ENCODE data around the gene CLCA4.

DNA sequence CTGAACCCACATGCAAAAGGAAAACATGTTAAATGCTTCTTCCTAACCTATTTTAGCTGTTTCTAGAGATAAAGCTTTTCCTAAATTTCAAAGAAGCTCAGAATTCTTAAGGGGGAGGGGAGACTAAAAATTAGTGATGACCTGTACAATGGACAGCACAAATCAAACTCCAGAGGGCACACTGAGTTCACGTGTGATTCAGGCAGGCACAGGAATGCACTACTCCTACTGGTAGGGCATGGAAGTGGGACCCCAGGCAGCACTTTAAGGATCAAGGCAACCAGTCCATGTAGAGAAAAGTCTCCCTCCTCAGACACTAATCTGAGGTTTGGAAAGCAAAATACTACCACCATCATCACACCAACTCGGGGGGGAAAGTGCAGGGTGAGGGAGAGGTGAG lies 31.3 kb upstream of the CLCA4 start:
- TF ChIP-seq, protein P1, sequence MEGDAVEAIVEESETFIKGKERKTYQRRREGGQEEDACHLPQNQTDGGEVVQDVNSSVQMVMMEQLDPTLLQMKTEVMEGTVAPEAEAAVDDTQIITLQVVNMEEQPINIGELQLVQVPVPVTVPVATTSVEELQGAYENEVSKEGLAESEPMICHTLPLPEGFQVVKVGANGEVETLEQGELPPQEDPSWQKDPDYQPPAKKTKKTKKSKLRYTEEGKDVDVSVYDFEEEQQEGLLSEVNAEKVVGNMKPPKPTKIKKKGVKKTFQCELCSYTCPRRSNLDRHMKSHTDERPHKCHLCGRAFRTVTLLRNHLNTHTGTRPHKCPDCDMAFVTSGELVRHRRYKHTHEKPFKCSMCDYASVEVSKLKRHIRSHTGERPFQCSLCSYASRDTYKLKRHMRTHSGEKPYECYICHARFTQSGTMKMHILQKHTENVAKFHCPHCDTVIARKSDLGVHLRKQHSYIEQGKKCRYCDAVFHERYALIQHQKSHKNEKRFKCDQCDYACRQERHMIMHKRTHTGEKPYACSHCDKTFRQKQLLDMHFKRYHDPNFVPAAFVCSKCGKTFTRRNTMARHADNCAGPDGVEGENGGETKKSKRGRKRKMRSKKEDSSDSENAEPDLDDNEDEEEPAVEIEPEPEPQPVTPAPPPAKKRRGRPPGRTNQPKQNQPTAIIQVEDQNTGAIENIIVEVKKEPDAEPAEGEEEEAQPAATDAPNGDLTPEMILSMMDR (IDR thresholded peaks at IDR 0.05; ENCODE audit: low read depth, low read length, missing input control): peak; percentile 18
- TF ChIP-seq RAD21 (IDR thresholded peaks at IDR 0.05) (peak in 1 of 2 donors; percentile 41), JUND (IDR thresholded peaks at IDR 0.05) (no peak), FOXA1 (IDR thresholded peaks at IDR 0.05) (no peak), YY1 (IDR thresholded peaks at IDR 0.05) (no peak), EGR1 (IDR thresholded peaks at IDR 0.05; ENCODE audit: low read depth in 2 of 2) (no peak), NR2F2 (IDR thresholded peaks at IDR 0.05) (no peak), GABPA (IDR thresholded peaks at IDR 0.05 in 1 of 2, conservative IDR thresholded peaks at IDR 0.05 in 1 of 2) (no peak), SP1 (IDR thresholded peaks at IDR 0.05) (no peak)
- TF ChIP-seq, protein P2, sequence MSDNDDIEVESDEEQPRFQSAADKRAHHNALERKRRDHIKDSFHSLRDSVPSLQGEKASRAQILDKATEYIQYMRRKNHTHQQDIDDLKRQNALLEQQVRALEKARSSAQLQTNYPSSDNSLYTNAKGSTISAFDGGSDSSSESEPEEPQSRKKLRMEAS (IDR thresholded peaks at IDR 0.05): no peak
- TF ChIP-seq, protein P3, sequence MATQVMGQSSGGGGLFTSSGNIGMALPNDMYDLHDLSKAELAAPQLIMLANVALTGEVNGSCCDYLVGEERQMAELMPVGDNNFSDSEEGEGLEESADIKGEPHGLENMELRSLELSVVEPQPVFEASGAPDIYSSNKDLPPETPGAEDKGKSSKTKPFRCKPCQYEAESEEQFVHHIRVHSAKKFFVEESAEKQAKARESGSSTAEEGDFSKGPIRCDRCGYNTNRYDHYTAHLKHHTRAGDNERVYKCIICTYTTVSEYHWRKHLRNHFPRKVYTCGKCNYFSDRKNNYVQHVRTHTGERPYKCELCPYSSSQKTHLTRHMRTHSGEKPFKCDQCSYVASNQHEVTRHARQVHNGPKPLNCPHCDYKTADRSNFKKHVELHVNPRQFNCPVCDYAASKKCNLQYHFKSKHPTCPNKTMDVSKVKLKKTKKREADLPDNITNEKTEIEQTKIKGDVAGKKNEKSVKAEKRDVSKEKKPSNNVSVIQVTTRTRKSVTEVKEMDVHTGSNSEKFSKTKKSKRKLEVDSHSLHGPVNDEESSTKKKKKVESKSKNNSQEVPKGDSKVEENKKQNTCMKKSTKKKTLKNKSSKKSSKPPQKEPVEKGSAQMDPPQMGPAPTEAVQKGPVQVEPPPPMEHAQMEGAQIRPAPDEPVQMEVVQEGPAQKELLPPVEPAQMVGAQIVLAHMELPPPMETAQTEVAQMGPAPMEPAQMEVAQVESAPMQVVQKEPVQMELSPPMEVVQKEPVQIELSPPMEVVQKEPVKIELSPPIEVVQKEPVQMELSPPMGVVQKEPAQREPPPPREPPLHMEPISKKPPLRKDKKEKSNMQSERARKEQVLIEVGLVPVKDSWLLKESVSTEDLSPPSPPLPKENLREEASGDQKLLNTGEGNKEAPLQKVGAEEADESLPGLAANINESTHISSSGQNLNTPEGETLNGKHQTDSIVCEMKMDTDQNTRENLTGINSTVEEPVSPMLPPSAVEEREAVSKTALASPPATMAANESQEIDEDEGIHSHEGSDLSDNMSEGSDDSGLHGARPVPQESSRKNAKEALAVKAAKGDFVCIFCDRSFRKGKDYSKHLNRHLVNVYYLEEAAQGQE (IDR thresholded peaks at IDR 0.05): no peak
- TF ChIP-seq, protein P4, sequence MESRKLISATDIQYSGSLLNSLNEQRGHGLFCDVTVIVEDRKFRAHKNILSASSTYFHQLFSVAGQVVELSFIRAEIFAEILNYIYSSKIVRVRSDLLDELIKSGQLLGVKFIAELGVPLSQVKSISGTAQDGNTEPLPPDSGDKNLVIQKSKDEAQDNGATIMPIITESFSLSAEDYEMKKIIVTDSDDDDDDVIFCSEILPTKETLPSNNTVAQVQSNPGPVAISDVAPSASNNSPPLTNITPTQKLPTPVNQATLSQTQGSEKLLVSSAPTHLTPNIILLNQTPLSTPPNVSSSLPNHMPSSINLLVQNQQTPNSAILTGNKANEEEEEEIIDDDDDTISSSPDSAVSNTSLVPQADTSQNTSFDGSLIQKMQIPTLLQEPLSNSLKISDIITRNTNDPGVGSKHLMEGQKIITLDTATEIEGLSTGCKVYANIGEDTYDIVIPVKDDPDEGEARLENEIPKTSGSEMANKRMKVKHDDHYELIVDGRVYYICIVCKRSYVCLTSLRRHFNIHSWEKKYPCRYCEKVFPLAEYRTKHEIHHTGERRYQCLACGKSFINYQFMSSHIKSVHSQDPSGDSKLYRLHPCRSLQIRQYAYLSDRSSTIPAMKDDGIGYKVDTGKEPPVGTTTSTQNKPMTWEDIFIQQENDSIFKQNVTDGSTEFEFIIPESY (IDR thresholded peaks at IDR 0.05): no peak
